HG03135 (cell line): ENCODE measurements around the gene FNDC10.
"Not testable (repeated sequence)": the region's sequence is repeated elsewhere in the genome, so short reads cannot be mapped to it uniquely, and the experiment has no call there.

Source experiments
- ATAC-seq: cut with Tn5 transposase; IDR thresholded peaks from one replicate; pipeline ENCODE4 v1.9.1; 2021; ENCODE audit warnings: mild to moderate bottlenecking, moderate library complexity; ENCODE audit not compliant: unreplicated experiment

The FNDC10 gene

GRCh38 chr1:1599935-1600860 is at the start of gene FNDC10:
Gene FNDC10 (minus strand): TSS chr1:1600135. CDS start chr1:1600015, 120 bp downstream.
- ATAC-seq: no peak

GRCh38 chr1:1648265-1648664 is 48.3 kb upstream of the FNDC10 start:
- ATAC-seq: not testable (repeated sequence)

DNA sequence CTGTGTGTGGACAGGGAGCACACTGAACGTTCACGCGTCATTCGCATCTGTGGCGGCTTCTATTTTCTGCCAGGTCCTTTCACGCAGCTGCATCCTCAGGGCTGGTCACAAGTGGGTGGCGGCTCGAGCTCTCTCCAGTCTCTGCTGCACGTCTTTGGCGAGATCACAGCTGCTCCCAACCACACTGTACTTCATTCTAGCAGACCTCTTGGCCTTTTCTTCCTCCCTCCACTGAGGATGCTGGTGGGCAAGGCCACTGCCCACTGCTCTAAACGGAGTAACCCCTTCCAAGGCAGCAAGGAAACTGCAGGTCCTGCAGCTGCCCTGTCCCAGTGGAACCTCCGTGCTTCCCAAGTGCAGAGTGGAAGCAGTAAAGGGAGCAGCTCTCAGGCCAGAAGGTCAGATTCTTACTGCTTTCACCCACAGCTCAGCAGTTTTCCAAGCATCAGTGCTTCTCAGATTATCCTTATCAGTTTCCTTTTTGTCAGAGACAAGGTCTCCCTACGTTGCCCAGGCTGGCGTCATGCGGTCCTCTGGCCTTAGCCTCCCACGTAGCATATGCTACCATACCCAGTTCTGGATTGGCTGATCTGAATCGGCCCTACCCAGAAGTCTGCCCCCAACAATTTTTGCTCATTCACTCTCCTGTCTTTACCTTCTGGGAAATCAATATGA is 47.8 kb upstream of the FNDC10 start:
- not testable (repeated sequence) for ATAC-seq

GRCh38 chr1:1646326-1646725 is 46.4 kb upstream of the FNDC10 start:
- ATAC-seq: not testable (repeated sequence)

DNA sequence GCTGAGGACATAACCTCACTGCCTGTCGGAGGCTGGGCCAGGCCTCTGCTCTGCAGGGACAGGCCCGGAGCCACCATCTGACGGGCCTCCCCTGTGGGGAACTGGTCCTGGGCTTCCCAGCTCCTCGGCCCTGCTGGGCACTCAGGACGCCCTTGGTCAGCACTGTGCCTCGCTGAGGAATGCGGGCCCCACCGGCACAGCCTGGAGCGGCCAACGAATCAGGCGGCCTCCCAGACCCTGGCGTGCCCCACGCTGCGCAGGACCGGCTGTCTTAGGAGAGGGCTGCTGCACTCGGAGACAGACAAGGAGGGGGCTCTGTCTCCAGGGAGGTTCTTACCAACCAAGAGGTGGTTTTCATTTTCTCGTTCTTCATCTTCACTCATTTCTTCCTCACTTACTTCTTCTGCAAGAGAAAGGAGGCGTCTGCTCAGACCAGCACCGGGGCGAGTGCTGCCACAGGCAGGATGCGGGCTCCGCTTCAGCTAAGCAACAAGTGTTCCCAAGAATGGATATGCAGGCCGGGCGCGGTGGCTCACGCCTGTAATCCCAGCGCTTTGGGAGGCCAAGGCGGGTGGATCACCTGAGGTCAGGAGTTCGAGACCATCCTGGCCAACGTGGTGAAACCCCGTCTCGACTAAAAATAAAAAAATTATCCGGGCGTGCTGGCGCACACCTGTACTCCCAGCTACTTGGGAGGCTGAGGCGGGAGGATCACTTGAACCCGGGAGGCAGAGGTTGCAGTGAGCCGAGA is 41.0 kb upstream of the FNDC10 start:
- ATAC-seq: not testable (repeated sequence)

- ATAC-seq: not testable (repeated sequence)
Observed at GRCh38 chr1:1640081-1640480, 40.1 kb upstream of the FNDC10 start.

DNA sequence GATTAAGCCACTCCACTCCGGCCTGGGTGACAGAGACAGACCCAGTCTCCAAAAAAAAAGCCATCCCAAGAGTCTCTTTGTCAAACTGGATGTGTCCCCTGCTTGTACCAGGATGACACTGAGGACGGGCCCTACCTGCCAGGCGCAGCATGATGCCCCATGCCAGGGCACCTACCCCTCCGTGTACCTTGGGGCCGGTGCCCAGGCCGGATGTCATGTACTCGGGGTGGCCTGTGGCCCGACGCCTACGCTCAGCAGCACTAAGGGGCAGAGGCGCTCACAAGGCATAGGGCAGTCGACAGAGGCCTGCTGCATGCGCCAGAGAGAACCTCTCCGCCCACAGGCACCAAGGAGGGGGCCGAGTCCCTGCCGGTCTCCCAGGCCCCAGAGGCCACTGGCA is 39.4 kb upstream of the FNDC10 start:
- ATAC-seq: not testable (repeated sequence)

DNA sequence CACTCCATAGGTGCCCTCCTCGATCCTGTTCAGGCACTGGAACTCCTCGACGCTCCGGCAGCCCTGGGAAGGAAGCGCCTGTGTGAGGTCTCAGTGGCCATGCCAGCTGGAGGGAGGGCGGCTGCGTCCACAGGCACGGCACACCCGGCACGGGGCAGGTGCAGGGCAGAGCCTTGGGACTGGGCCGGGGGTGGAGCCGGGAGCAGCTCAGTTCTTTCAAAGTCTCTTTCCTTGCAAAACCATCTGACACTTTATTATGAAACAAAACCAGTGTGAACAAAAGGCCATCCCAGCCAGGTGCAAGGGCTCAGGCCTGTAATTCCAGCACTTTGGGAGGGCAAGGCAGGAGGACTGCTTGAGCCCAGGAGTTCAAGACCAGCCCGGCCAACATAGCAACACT is 38.6 kb upstream of the FNDC10 start:
- ATAC-seq: not testable (repeated sequence)

DNA sequence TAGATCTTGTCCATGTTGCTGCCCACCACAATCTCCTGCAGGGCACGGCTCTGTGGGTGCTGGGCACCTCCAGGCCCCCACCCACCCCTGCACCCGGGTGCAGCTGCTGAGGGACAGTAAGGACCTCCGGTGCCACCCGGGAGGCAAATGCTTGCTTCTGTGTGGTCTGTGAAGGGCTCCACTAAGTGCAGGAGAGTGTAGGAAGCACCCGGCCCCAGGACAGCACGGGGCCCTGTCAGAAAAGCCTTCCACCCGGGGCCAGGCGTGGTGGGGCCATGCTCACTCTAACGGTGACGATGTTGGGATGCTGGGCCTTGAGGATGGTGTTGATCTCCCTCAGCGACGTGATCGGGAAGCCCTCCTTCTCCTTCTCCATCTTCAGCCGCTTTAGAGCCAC is 37.5 kb upstream of the FNDC10 start:
- not testable (repeated sequence) for ATAC-seq

DNA sequence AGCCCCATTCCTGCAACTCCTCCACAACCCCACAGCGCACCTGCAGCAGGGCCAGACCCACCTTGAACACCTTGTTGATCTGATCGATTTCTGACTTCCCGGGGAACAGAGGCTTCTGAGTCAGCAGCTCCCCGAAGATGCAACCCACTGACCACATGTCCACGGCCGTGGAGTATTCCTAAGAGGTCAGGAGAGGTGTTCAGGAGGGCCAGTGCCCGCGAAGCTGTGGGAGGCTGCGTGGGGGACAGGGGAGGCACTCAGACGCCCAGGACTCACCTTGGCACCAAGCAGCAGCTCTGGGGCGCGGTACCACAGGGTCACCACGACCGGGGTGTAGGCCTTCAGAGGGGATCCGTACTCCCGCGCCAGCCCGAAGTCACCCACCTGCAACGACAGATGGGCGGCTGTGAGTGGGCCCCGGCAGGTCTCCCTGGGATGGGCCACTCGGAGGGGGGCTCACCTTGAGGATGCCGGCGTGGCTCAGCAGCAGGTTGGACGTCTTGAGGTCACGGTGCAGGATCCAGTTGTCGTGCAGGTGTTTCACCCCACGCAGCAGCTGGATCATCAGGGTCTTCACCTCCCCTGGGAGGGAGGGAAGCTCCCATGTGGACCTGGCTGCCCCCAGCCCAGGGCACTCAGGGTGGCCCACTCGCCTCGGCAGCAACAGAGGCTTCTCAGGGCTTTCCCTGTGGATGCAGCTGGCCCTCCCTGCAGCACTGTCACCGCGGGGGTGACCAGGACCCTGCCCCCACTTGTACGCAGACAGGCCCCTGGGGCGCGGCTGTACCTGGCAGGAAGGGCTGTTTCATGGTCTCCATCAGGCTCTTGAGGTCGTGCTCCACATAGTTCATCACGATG is 36.9 kb upstream of the FNDC10 start:
- ATAC-seq: not testable (repeated sequence)

GRCh38 chr1:1634613-1635012 is 34.7 kb upstream of the FNDC10 start:
- not testable (repeated sequence) for ATAC-seq

DNA sequence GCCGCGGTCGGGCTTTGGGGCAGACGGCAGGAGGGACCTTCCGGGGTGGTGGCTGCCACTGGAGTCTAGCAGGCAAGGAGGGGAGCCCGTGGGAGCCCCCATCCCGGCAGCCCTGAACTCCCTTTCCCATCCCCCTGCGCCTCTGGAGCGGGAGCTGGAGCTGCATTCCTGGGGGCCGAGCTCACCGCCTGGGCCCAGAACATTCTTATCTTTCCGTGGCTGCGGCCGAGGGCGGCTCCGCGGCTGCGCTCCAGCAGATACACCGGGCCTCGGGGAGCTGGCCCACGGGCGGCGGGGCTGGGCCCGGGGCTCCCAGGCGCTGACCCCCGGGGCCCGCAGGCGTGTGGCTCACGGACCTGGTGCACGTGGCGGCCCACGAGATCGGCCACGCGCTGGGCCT is 33.5 kb upstream of the FNDC10 start:
- not testable (repeated sequence) for ATAC-seq

DNA sequence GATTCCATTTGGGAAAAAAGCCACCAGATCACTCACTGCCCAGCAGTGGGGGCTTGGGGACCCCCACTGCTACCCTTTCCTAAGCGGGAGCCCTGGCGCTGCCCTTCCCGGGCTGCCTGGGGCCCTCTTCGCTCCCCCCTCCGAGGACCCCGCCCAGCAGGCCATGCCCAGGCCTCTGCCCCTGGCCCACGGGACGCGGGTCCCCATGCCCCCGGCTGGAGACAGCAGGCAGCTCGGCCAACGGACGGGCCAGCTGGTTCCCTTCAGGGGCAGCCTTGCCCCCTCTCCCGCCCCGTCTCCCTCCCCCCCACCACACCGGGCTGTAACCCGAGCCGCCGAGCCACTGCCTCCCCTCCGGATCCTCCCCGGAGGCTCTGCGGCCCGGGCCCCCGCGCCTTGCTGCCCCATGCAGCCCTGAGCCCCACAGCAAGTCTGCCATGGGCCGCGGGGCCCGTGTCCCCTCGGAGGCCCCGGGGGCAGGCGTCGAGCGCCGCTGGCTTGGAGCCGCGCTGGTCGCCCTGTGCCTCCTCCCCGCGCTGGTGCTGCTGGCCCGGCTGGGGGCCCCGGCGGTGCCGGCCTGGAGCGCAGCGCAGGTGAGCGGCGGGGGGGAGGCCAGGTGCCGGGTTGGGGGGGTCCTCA is 32.0 kb upstream of the FNDC10 start, which contains the start of gene MMP23B:
TSS of gene MMP23B (plus strand) at position 392 of the 639 bp plus-strand sequence. CDS start at position 438, 46 bp downstream.
- no peak for ATAC-seq

DNA sequence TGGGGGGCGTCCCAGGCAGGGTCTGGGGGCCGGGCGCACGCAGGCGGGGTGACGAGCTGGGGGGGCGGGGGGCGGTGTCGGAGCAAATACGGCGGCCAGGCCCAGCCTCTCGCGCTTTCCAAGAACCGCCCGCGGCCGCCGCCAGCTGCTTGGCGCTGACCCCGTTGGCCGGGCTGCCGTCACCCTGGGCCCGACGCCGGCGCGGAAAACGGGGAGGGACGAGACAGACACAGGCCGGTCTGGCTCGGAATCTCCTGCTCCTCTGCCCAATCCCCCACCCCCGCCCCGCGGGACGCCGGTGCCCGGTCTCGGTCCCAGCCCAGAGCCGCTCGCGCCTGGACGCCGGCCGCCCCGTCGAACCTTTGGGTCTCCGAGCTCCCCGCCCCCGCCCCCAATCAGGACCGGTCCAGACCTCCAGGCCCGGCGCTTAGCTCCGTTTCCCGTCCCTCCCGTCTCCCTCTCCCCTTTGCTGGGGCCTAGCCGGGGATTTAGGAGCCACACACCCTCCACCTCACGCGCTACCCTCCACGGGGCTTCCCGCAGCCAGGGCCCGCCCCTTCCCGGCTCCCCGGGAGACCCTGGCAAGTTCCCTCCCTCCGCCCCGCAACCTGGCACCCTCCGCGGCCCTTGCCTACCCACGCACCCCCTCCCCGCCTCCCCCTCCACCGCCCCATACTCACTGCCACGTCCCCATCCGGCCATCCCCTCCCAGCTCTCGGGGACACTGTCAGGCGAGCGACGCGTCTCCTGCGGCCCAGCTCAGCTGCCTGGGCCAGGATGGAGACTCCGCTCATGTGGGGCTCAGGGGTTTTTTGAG is 31.2 kb upstream of the FNDC10 start:
- ATAC-seq: no peak

DNA sequence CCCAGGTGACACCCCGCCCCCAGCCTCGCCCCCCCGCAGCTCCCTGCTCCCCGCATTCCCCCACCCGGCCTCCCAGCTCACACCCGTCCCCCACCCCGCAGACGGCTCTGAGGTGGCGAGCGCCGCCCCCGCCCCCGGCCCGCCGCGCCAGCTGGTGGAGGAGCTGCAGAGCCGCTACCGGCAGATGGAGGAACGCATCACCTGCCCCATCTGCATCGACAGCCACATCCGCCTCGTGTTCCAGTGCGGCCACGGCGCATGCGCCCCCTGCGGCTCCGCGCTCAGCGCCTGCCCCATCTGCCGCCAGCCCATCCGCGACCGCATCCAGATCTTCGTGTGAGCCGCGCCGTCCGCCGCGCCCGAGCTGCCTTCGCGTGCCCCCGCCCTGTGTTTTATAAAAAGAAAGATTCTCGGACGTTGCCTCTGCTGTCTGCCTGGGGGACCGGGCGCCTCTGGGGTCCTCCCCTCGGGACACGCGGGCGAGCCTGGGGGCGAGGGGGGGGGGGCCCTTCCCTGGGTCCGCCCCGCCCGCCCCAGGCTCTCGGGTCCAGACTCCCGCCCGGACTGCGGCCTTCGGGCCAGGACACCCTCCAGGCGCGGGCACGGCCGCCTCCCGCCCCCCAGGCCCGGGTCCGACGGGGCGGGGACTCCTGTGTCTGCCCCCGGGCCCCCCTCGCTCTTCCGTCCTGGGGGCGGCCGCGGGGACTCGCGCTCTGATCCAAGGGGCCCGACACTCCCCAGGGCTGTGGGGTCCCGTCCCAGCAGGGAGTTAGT is 30.4 kb upstream of the FNDC10 start:
- ATAC-seq: peak; percentile 64

DNA sequence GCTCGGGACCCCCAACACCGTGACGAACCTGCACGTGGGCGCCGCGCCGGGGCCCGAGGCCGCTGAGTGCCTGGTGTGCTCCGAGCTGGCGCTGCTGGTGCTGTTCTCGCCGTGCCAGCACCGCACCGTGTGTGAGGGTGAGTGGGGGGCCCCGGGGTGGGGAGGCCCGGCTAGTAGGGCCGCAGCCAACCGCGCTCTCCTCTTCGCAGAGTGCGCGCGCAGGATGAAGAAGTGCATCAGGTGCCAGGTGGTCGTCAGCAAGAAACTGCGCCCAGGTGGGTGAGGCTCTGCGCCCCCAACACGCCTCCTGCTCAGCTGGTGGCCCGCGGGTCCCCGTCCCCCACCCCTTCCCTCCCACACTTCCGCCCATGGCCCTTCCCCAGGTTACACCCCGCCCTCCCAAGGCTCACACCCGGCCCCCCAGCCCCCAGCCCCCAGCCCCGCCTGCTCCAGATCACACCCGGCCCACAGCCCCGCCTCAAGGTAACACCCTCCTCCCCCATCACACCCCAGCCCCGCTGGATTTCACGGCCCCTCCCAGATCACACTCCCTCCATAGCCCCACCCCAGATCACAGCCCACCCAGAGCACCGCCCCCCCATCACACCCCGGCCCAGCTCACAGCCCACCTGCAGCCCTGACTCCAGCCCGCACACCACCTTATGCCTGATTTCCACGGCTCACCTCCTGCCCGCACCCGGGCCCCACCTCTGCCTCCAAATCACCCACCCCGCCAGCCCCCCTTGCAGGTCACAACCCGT is 29.7 kb upstream of the FNDC10 start:
- no peak for ATAC-seq

GRCh38 chr1:1628754-1629429 is 29.0 kb upstream of the FNDC10 start:
- ATAC-seq: no peak
